ENCODE data around the gene IGDCC3. TPM values are rescaled to one million over a fixed set of nuclear protein-coding genes. Genes with fewer than 3 reads are reported as not detected.

Gene IGDCC3
- total and polyA plus RNA-seq, 2 of the 8 experiments (the other 6 are each of a cell fraction or from before 2014, with no cell fraction given): 26.8 to 45.7 TPM

DNA sequence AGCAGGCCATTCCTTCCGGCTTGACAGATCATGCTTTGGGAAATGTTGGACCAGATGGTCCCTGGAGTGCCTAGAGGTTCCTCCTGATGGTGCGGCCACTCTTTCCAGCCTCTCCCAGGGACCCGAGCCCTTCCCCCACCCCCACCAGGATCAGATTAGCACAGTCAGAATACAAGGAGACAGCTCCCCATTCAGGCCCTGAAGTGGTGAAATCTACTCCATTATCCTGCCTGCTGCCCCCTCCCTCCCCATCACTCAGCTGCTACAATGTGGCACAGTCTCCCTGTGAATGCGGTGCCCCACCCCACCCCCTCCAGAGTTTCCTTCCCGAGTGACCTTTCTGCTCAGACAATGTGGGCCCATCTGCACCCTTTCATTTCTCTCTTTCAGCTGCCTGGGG, 43.9 kb downstream of the IGDCC3 start (continued):
- TF ChIP-seq, protein P1, sequence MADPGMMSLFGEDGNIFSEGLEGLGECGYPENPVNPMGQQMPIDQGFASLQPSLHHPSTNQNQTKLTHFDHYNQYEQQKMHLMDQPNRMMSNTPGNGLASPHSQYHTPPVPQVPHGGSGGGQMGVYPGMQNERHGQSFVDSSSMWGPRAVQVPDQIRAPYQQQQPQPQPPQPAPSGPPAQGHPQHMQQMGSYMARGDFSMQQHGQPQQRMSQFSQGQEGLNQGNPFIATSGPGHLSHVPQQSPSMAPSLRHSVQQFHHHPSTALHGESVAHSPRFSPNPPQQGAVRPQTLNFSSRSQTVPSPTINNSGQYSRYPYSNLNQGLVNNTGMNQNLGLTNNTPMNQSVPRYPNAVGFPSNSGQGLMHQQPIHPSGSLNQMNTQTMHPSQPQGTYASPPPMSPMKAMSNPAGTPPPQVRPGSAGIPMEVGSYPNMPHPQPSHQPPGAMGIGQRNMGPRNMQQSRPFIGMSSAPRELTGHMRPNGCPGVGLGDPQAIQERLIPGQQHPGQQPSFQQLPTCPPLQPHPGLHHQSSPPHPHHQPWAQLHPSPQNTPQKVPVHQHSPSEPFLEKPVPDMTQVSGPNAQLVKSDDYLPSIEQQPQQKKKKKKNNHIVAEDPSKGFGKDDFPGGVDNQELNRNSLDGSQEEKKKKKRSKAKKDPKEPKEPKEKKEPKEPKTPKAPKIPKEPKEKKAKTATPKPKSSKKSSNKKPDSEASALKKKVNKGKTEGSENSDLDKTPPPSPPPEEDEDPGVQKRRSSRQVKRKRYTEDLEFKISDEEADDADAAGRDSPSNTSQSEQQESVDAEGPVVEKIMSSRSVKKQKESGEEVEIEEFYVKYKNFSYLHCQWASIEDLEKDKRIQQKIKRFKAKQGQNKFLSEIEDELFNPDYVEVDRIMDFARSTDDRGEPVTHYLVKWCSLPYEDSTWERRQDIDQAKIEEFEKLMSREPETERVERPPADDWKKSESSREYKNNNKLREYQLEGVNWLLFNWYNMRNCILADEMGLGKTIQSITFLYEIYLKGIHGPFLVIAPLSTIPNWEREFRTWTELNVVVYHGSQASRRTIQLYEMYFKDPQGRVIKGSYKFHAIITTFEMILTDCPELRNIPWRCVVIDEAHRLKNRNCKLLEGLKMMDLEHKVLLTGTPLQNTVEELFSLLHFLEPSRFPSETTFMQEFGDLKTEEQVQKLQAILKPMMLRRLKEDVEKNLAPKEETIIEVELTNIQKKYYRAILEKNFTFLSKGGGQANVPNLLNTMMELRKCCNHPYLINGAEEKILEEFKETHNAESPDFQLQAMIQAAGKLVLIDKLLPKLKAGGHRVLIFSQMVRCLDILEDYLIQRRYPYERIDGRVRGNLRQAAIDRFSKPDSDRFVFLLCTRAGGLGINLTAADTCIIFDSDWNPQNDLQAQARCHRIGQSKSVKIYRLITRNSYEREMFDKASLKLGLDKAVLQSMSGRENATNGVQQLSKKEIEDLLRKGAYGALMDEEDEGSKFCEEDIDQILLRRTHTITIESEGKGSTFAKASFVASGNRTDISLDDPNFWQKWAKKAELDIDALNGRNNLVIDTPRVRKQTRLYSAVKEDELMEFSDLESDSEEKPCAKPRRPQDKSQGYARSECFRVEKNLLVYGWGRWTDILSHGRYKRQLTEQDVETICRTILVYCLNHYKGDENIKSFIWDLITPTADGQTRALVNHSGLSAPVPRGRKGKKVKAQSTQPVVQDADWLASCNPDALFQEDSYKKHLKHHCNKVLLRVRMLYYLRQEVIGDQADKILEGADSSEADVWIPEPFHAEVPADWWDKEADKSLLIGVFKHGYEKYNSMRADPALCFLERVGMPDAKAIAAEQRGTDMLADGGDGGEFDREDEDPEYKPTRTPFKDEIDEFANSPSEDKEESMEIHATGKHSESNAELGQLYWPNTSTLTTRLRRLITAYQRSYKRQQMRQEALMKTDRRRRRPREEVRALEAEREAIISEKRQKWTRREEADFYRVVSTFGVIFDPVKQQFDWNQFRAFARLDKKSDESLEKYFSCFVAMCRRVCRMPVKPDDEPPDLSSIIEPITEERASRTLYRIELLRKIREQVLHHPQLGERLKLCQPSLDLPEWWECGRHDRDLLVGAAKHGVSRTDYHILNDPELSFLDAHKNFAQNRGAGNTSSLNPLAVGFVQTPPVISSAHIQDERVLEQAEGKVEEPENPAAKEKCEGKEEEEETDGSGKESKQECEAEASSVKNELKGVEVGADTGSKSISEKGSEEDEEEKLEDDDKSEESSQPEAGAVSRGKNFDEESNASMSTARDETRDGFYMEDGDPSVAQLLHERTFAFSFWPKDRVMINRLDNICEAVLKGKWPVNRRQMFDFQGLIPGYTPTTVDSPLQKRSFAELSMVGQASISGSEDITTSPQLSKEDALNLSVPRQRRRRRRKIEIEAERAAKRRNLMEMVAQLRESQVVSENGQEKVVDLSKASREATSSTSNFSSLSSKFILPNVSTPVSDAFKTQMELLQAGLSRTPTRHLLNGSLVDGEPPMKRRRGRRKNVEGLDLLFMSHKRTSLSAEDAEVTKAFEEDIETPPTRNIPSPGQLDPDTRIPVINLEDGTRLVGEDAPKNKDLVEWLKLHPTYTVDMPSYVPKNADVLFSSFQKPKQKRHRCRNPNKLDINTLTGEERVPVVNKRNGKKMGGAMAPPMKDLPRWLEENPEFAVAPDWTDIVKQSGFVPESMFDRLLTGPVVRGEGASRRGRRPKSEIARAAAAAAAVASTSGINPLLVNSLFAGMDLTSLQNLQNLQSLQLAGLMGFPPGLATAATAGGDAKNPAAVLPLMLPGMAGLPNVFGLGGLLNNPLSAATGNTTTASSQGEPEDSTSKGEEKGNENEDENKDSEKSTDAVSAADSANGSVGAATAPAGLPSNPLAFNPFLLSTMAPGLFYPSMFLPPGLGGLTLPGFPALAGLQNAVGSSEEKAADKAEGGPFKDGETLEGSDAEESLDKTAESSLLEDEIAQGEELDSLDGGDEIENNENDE (IDR thresholded peaks at IDR 0.05; ENCODE audit: insufficient replicate concordance, low read length): no peak
- TF ChIP-seq RAD21 (IDR thresholded peaks at IDR 0.05 in 1 of 2, conservative IDR thresholded peaks at IDR 0.05 in 1 of 2; ENCODE audit: low read depth in 2 of 2, low read length in 2 of 2): no peak
- no peak for TF ChIP-seq HDAC6 (IDR thresholded peaks at IDR 0.05; ENCODE audit: low read depth, low read length)
- no peak for TF ChIP-seq ZNF274 (IDR thresholded peaks at IDR 0.05; ENCODE audit: borderline replicate concordance, extremely low read depth, low read length)
- no peak for TF ChIP-seq BRCA1 (IDR thresholded peaks at IDR 0.05; ENCODE audit: low read depth, low read length)
- TF ChIP-seq SP4 (IDR thresholded peaks at IDR 0.05; ENCODE audit: low read length): no peak
- no peak for TF ChIP-seq CEBPB (IDR thresholded peaks at IDR 0.05; ENCODE audit: low read depth, low read length)
- TF ChIP-seq POLR2A (IDR thresholded peaks at IDR 0.05; ENCODE audit: control extremely low read depth in 1 of 2, low read depth in 2 of 2, low read length in 2 of 2): no peak
- TF ChIP-seq MAFK (IDR thresholded peaks at IDR 0.05; ENCODE audit: low read depth, low read length): no peak
- TF ChIP-seq FOSL1 (IDR thresholded peaks at IDR 0.05; ENCODE audit: insufficient read depth, low read depth, low read length): no peak
- TF ChIP-seq, protein P2, sequence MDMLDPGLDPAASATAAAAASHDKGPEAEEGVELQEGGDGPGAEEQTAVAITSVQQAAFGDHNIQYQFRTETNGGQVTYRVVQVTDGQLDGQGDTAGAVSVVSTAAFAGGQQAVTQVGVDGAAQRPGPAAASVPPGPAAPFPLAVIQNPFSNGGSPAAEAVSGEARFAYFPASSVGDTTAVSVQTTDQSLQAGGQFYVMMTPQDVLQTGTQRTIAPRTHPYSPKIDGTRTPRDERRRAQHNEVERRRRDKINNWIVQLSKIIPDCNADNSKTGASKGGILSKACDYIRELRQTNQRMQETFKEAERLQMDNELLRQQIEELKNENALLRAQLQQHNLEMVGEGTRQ (IDR thresholded peaks at IDR 0.05; ENCODE audit: low read length): no peak
- no peak for TF ChIP-seq SP1 (IDR thresholded peaks at IDR 0.05; ENCODE audit: low read depth, low read length)

Data from H1 (cell line).